CD4-positive, alpha-beta T cell (primary cell): ENCODE measurements around the gene STYXL2. TPM values are rescaled to one million over a fixed set of nuclear protein-coding genes. Genes with fewer than 3 reads are reported as not detected.

Source experiments
- ATAC-seq: fragments of 200-7000 bp; cut with Tn5 transposase; one replicate; pipeline ENCODE4 v1.10.0; 2022; ENCODE audit warnings: mild to moderate bottlenecking; ENCODE audit not compliant: poor library complexity
- CTCF ChIA-PET: fragments of 350-600 bp; sonication (Branson Sonifier 250); formaldehyde crosslinking; loops from one replicate; lab custom pipeline; 2021; ENCODE audit warnings: antibody characterized with exemption, inconsistent platforms; lab: Charles Lee
- POLR2A ChIA-PET: fragments of 350-600 bp; sonication (Branson Sonifier 250); formaldehyde crosslinking; loops from one replicate; lab custom pipeline; 2021; ENCODE audit warnings: antibody characterized with exemption, inconsistent platforms; lab: Charles Lee
- DNase-seq, 14 experiments: peaks; one replicate each; pipeline ENCODE4 v3.0.0-alpha.2; 2013 to 2020; ENCODE audit warnings: mixed read lengths in 2 of 14
- H3K27ac ChIP-seq, 2 donors: one replicate each; pipeline versions ENCODE4 v1.5.1 to v1.7.0; 2013; ENCODE audit warnings: low read length in 2 of 2, low read depth in 1 of 2, mild to moderate bottlenecking in 1 of 2
- H3K27me3 ChIP-seq, 2 experiments: 1 replicate in 1 of 2; 2 replicates in 1 of 2; pipeline versions ENCODE4 v1.6.1 to v1.7.0; 2013; ENCODE audit warnings: low read length in 2 of 2, control low read depth in 1 of 2, mild to moderate bottlenecking in 1 of 2, moderate library complexity in 1 of 2; ENCODE audit not compliant: insufficient read depth in 2 of 2, control insufficient read depth in 1 of 2
- H3K36me3 ChIP-seq: one replicate; pipeline ENCODE4 v1.6.1; 2013; ENCODE audit warnings: low read length, control low read depth; ENCODE audit not compliant: insufficient read depth
- H3K4me1 ChIP-seq: one replicate; pipeline ENCODE4 v1.6.1; 2013; ENCODE audit warnings: low read length, control low read depth; ENCODE audit not compliant: insufficient read depth
- H3K4me3 ChIP-seq: one replicate; pipeline ENCODE4 v1.5.1; 2013; ENCODE audit warnings: mild to moderate bottlenecking, low read length, moderate library complexity
- H3K9me3 ChIP-seq, 2 experiments: 1 replicate in 1 of 2; 2 replicates in 1 of 2; pipeline versions ENCODE4 v1.6.1 to v1.7.0; 2013; ENCODE audit warnings: low read length in 2 of 2, mild to moderate bottlenecking in 2 of 2, control low read depth in 1 of 2, moderate library complexity in 1 of 2; ENCODE audit not compliant: control insufficient read depth in 1 of 2, insufficient read depth in 1 of 2
- H3K27ac Mint-ChIP-seq: one replicate; pipeline ENCODE4 v1.8.0; 2020; ENCODE audit warnings: mixed read lengths
- H3K27me3 Mint-ChIP-seq: one replicate; pipeline ENCODE4 v1.8.0; 2021; ENCODE audit warnings: mixed read lengths
- H3K36me3 Mint-ChIP-seq: one replicate; pipeline ENCODE4 v1.8.0; 2021; ENCODE audit warnings: low read depth, mixed read lengths
- H3K4me1 Mint-ChIP-seq: one replicate; pipeline ENCODE4 v1.8.0; 2021; ENCODE audit warnings: low read depth, mixed read lengths
- H3K4me3 Mint-ChIP-seq: one replicate; pipeline ENCODE4 v1.8.0; 2020; ENCODE audit warnings: mild to moderate bottlenecking, mixed read lengths
- H3K9me3 Mint-ChIP-seq: one replicate; pipeline ENCODE4 v1.8.0; 2020; ENCODE audit warnings: mixed read lengths
- CTCF ChIP-seq: fragments of 200-600 bp; IDR thresholded peaks from one replicate; pipeline ENCODE4 v1.8.0; 2022; ENCODE audit warnings: antibody characterized with exemption, mild to moderate bottlenecking
- intact Hi-C, 2 experiments: fragments of 100-400 bp; cut with DNase I in 1 of 2; cut with micrococcal nuclease in 1 of 2; formaldehyde crosslinking; loops; one replicate each; pipeline versions ENCODE4 v1.15.1 to v1.9.0; 2023 to 2025; cut with DNase I, micrococcal nuclease
- total RNA-seq, 174 experiments: library from RNA in 2 of 174; stranded (reverse) in 2 of 174; gene quantifications; one replicate each; pipeline ENCODE4 v1.2.3 and lab custom pipeline; 2021 to 2026

The STYXL2 gene
- total RNA-seq, 2 experiments from 2014 or later = not detected

- ATAC-seq (no peak), DNase-seq (no peak)
- ChIA-PET POLR2A (interaction anchor here (2.5 kb wide), 1 partner anchor 13 kb away, joined by 12 read pairs; the partner anchor contains the start of gene GPA33), CTCF (no interaction called here)
- H3K27ac Mint-ChIP-seq = no peak overlapping the region
- H3K4me1 ChIP-seq = peaks cover 21% of the 10 kb centered on the region
- H3K27me3 Mint-ChIP-seq = no peaks in the 10 kb centered on the region
- no peak for TF ChIP-seq CTCF
- no peaks in the 10 kb centered on the region for H3K9me3 Mint-ChIP-seq
- no peak overlapping the region for H3K4me3 Mint-ChIP-seq
- H3K4me1 Mint-ChIP-seq = peaks cover 17% of the 10 kb centered on the region
- intact Hi-C loops = no loop called here
- H3K27me3 ChIP-seq = no peaks in the 10 kb centered on the region
- no peaks in the 10 kb centered on the region for H3K9me3 ChIP-seq
- no peaks in the 10 kb centered on the region for H3K36me3 ChIP-seq
- peaks cover 33% of the 10 kb centered on the region for H3K36me3 Mint-ChIP-seq
- H3K4me3 ChIP-seq = no peak overlapping the region
- no peak overlapping the region for H3K27ac ChIP-seq
These were observed 16.6 kb upstream of the STYXL2 start for GRCh38 chr1:167077128-167077867.

DNA sequence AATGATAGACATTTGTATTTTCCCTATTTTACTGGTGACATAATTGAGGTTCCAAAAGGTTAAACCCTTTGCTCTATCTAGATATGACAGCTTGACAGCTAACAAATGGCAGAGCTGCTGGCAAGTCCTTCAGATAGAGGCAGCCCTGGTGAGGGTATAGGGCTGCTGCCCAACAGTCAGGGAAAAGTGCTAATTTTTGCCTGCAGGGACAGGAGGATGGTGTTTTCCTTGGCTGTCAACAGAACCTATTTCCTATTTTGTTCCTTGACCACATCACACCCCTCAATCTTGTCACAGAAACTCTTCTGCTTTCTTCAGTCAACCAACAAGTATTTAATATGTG, 16.0 kb upstream of the STYXL2 start:
- no peak overlapping the region for H3K4me3 Mint-ChIP-seq
- H3K27me3 ChIP-seq = no peaks in the 10 kb centered on the region
- H3K4me1 Mint-ChIP-seq = peaks cover 17% of the 10 kb centered on the region
- no peak overlapping the region for H3K4me3 ChIP-seq
- TF ChIP-seq CTCF = no peak
- no peaks in the 10 kb centered on the region for H3K27me3 Mint-ChIP-seq
- ChIA-PET POLR2A (interaction anchor here (2.5 kb wide), 1 partner anchor 12 kb away, joined by 12 read pairs; the partner anchor contains the start of gene GPA33), CTCF (no interaction called here)
- no peak overlapping the region for H3K27ac ChIP-seq
- intact Hi-C loops = no loop called here
- H3K9me3 ChIP-seq = no peaks in the 10 kb centered on the region
- no peak overlapping the region for H3K27ac Mint-ChIP-seq
- DNase-seq (no peak), ATAC-seq (no peak)
- H3K4me1 ChIP-seq = peaks cover 21% of the 10 kb centered on the region
- no peaks in the 10 kb centered on the region for H3K36me3 ChIP-seq
- H3K9me3 Mint-ChIP-seq = no peaks in the 10 kb centered on the region
- peaks cover 33% of the 10 kb centered on the region for H3K36me3 Mint-ChIP-seq

- no peak for TF ChIP-seq CTCF
- H3K9me3 ChIP-seq = no peaks in the 10 kb centered on the region
- H3K27me3 ChIP-seq = no peaks in the 10 kb centered on the region
- CTCF ChIA-PET = no interaction called here
- peaks cover 18% of the 10 kb centered on the region for H3K4me1 ChIP-seq
- intact Hi-C loops = no loop called here
- H3K9me3 Mint-ChIP-seq = no peaks in the 10 kb centered on the region
- no peak overlapping the region for H3K4me3 ChIP-seq
- peaks cover 11% of the 10 kb centered on the region for H3K4me1 Mint-ChIP-seq
- POLR2A ChIA-PET = no interaction called here
- H3K4me3 Mint-ChIP-seq = no peak overlapping the region
- ATAC-seq = no peak
- no peaks in the 10 kb centered on the region for H3K36me3 ChIP-seq
- no peak for DNase-seq
- no peak overlapping the region for H3K27ac Mint-ChIP-seq
- peaks cover 23% of the 10 kb centered on the region for H3K36me3 Mint-ChIP-seq
- H3K27me3 Mint-ChIP-seq = no peaks in the 10 kb centered on the region
- H3K27ac ChIP-seq = no peak overlapping the region
These were observed 12.2 kb upstream of the STYXL2 start for GRCh38 chr1:167081594-167082156.
